ENCODE results near the gene RANBP6.

- TF ChIP-seq CTCF (IDR thresholded peaks at IDR 0.05) (no peak), POLR2A (IDR thresholded peaks at IDR 0.05) (no peak)
Observed at GRCh38 chr9:6048039-6048438, 32.6 kb upstream of the RANBP6 start.

Measured in esophagus squamous epithelium (tissue), 4 donors.